HL-60 (cell line): ENCODE measurements around the gene ZNRF3.

Experiments used
- DNase-seq, 2 experiments: peaks; one replicate each; pipeline ENCODE4 v3.0.0-alpha.2; 2010 to 2020; ENCODE audit warnings: low read depth in 1 of 2, low spot score in 1 of 2
- H3K27ac ChIP-seq: fragments of 250-450 bp; sonication (Bioruptor Pico); replicated peaks from 2 replicates; pipeline ENCODE4 v1.5.1; 2020; ENCODE audit warnings: mild to moderate bottlenecking, moderate library complexity
- H3K27me3 ChIP-seq: fragments of 250-450 bp; sonication (Bioruptor Pico); 2 replicates; pipeline ENCODE4 v1.5.1; 2021; ENCODE audit warnings: mild to moderate bottlenecking, moderate library complexity; ENCODE audit not compliant: insufficient read depth, poor library complexity, severe bottlenecking
- H3K4me3 ChIP-seq: replicated peaks from 2 replicates; pipeline ENCODE4 v1.5.1; 2011; ENCODE audit warnings: mild to moderate bottlenecking, control low read depth, low read length; ENCODE audit not compliant: insufficient read depth
- CTCF ChIP-seq: IDR thresholded peaks from one replicate; pipeline ENCODE4 v1.5.1; 2011; ENCODE audit warnings: low read length, control low read depth, inconsistent platforms; ENCODE audit not compliant: insufficient read depth
- GABPA ChIP-seq: IDR thresholded peaks from 2 replicates; pipeline ENCODE4 v1.6.1; 2012; ENCODE audit warnings: low read depth
- POLR2AphosphoS5 ChIP-seq: IDR thresholded peaks from 2 replicates; pipeline ENCODE4 v1.6.1; 2012; ENCODE audit warnings: low read depth
- REST ChIP-seq: IDR thresholded peaks from 2 replicates; pipeline ENCODE4 v1.6.1; 2012; ENCODE audit warnings: low read depth; ENCODE audit not compliant: insufficient replicate concordance
- SPI1 ChIP-seq: IDR thresholded peaks from 2 replicates; pipeline ENCODE4 v1.6.1; 2012; ENCODE audit warnings: low read depth, mild to moderate bottlenecking, borderline replicate concordance

The ZNRF3 gene

GRCh38 chr22:28887725-28888459 lies 4.5 kb downstream of the ZNRF3 start:
- Histone ChIP-seq H3K27me3 (no peaks in the 10 kb centered on the region), H3K4me3 (no peak overlapping the region), H3K27ac (no peak overlapping the region)
- no peak for TF ChIP-seq GABPA
- no peak for TF ChIP-seq REST
- no peak for TF ChIP-seq CTCF
- no peak for TF ChIP-seq POLR2AphosphoS5
- DNase-seq: no peak

- no peak for DNase-seq
These were observed 6.2 kb downstream of the ZNRF3 start for GRCh38 chr22:28889478-28890024.

More at GRCh38 chr22:28889478-28890024, 6.2 kb downstream of the ZNRF3 start:
- Histone ChIP-seq H3K27ac (no peak overlapping the region), H3K27me3 (no peaks in the 10 kb centered on the region), H3K4me3 (no peak overlapping the region)
- TF ChIP-seq POLR2AphosphoS5: no peak
- no peak for TF ChIP-seq REST
- TF ChIP-seq CTCF: no peak
- no peak for TF ChIP-seq GABPA
- no peak for TF ChIP-seq SPI1
